ENCODE results near the gene CACUL1.

- TF ChIP-seq CTCF (IDR thresholded peaks at IDR 0.05; ENCODE audit: insufficient read depth, low read depth, low read length), result no peak
- TF ChIP-seq EZH2 (IDR thresholded peaks at IDR 0.05; ENCODE audit: insufficient read depth, low read length), result no peak
Measured at GRCh38 chr10:118687472-118687871, 67.3 kb downstream of the CACUL1 start.

Data from astrocyte (in vitro differentiated cells and primary cell).